ENCODE data around the gene PORCN. TPM values are rescaled to one million over a fixed set of nuclear protein-coding genes. Genes with fewer than 3 reads are reported as not detected.

The PORCN gene
- polyA plus RNA-seq (2011; rRNA removed) (8.4 and 11.6 TPM in 2 replicates), polyA minus RNA-seq (2011; rRNA and poly(A)+ RNA removed) (9.0 and 10.5 TPM in 2 replicates)

GRCh38 chrX:48508400-48509244 lies at the start of gene PORCN:
Gene PORCN, plus strand, starts transcription at chrX:48508992. Its CDS starts 829 bp downstream, at chrX:48509821.
- TF ChIP-seq, protein P1, sequence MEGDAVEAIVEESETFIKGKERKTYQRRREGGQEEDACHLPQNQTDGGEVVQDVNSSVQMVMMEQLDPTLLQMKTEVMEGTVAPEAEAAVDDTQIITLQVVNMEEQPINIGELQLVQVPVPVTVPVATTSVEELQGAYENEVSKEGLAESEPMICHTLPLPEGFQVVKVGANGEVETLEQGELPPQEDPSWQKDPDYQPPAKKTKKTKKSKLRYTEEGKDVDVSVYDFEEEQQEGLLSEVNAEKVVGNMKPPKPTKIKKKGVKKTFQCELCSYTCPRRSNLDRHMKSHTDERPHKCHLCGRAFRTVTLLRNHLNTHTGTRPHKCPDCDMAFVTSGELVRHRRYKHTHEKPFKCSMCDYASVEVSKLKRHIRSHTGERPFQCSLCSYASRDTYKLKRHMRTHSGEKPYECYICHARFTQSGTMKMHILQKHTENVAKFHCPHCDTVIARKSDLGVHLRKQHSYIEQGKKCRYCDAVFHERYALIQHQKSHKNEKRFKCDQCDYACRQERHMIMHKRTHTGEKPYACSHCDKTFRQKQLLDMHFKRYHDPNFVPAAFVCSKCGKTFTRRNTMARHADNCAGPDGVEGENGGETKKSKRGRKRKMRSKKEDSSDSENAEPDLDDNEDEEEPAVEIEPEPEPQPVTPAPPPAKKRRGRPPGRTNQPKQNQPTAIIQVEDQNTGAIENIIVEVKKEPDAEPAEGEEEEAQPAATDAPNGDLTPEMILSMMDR (IDR thresholded peaks at IDR 0.05; ENCODE audit: low read depth, low read length), result no peak
- ChIA-PET CTCF (interaction anchor here (0.9 kb wide), 1 partner anchor 14 kb away, joined by 5 read pairs; no protein-coding TSS in a partner anchor), POLR2A (no interaction called here)
- H3K27ac ChIP-seq (ENCODE audit: low read depth, low read length), result no peak within 1 kb of the TSS
- H3K9me3 ChIP-seq (ENCODE audit: control insufficient read depth, insufficient read depth, low read length), result no peaks in the 10 kb centered on the region
- no peaks in the 10 kb centered on the region for H3K27me3 ChIP-seq (ENCODE audit: control insufficient read depth, insufficient read depth, low read length)
- no peak for DNase-seq (ENCODE audit: low read depth, low spot score)
- H3K4me3 ChIP-seq (ENCODE audit: low read depth, low read length), result peak within 1 kb of the TSS; percentile 76

- CTCF ChIA-PET, result no interaction called here
- H3K9me3 ChIP-seq (ENCODE audit: control insufficient read depth, insufficient read depth, low read length), result no peaks in the 10 kb centered on the region
- TF ChIP-seq, protein P1 (IDR thresholded peaks at IDR 0.05; ENCODE audit: low read depth, low read length), result no peak
- H3K27me3 ChIP-seq (ENCODE audit: control insufficient read depth, insufficient read depth, low read length), result no peaks in the 10 kb centered on the region
- no peak for DNase-seq (ENCODE audit: low read depth, low spot score)
- no peak overlapping the region for H3K27ac ChIP-seq (ENCODE audit: low read depth, low read length)
- H3K4me3 ChIP-seq (ENCODE audit: low read depth, low read length), result no peak overlapping the region
- POLR2A ChIA-PET, result no interaction called here
Observed at GRCh38 chrX:48459483-48459882, 49.3 kb upstream of the PORCN start.

- H3K27ac ChIP-seq (ENCODE audit: low read depth, low read length), result no peak overlapping the region
- no peaks in the 10 kb centered on the region for H3K27me3 ChIP-seq (ENCODE audit: control insufficient read depth, insufficient read depth, low read length)
- no peak for DNase-seq (ENCODE audit: low read depth, low spot score)
- H3K4me3 ChIP-seq (ENCODE audit: low read depth, low read length), result no peak overlapping the region
- H3K9me3 ChIP-seq (ENCODE audit: control insufficient read depth, insufficient read depth, low read length), result no peaks in the 10 kb centered on the region
- ChIA-PET CTCF (no interaction called here), POLR2A (no interaction called here)
- TF ChIP-seq, protein P1 (IDR thresholded peaks at IDR 0.05; ENCODE audit: low read depth, low read length), result no peak
Observed at GRCh38 chrX:48460031-48460430, 48.8 kb upstream of the PORCN start.

DNA sequence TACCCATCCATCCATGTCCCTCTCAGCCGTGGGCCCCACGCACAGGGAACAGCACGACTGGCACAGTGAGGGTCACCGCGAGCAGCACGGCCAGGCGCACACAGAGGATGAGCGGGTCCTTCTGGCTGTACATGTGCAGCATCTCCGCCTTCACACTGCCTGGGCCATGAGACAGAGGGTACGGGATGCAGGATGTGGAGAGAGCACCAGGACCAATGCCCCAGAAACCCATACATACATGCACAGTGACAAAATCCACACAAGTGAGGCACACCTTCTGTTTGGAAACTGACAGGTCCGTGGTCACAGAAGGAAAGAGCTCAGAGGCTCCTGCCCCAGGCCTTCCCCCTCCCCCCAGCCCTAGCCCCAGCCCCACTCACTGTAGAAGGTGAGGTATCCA lies 48.2 kb upstream of the PORCN start:
- no peak overlapping the region for H3K27ac ChIP-seq (ENCODE audit: low read depth, low read length)
- no peaks in the 10 kb centered on the region for H3K27me3 ChIP-seq (ENCODE audit: control insufficient read depth, insufficient read depth, low read length)
- CTCF ChIA-PET, result no interaction called here
- DNase-seq (ENCODE audit: low read depth, low spot score), result no peak
- TF ChIP-seq, protein P1 (IDR thresholded peaks at IDR 0.05; ENCODE audit: low read depth, low read length), result no peak
- H3K9me3 ChIP-seq (ENCODE audit: control insufficient read depth, insufficient read depth, low read length), result no peaks in the 10 kb centered on the region
- POLR2A ChIA-PET, result no interaction called here
- H3K4me3 ChIP-seq (ENCODE audit: low read depth, low read length), result no peak overlapping the region

- no peak overlapping the region for H3K4me3 ChIP-seq (ENCODE audit: low read depth, low read length)
- CTCF ChIA-PET, result no interaction called here
- H3K27me3 ChIP-seq (ENCODE audit: control insufficient read depth, insufficient read depth, low read length), result no peaks in the 10 kb centered on the region
- no peak overlapping the region for H3K27ac ChIP-seq (ENCODE audit: low read depth, low read length)
- H3K9me3 ChIP-seq (ENCODE audit: control insufficient read depth, insufficient read depth, low read length), result no peaks in the 10 kb centered on the region
- POLR2A ChIA-PET, result no interaction called here
- no peak for DNase-seq (ENCODE audit: low read depth, low spot score)
- TF ChIP-seq, protein P1 (IDR thresholded peaks at IDR 0.05; ENCODE audit: low read depth, low read length), result no peak
Observed at GRCh38 chrX:48461830-48462229, 47.0 kb upstream of the PORCN start.
